ENCODE measurements around the gene C12orf50.
"Not testable (repeated sequence)": the region's sequence is repeated elsewhere in the genome, so short reads cannot be mapped to it uniquely, and the experiment has no call there.

C12orf50 gene, protein sequence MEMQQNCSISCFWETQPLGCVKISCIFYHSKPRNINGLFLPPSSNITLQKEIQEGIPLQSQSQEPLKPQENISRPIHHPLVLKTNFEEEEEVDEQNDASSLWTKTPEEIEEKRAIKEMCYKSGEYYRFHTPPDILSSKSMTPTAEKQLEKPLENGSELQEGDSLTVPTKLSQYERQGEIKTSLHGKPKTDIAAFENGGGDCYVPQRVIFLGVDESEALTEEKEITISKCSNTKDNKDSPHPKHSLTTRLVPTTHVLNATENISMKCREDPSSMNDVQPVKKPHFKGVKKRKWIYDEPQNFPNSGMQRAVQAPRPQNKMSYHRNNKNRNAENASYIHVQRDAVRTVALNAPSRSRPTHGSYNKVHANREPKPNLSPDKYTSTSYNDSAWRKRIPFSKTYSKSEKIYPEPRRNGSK

GRCh38 chr12:88029093-88029665 lies at the start of gene C12orf50:
Gene C12orf50 (minus strand): TSS chr12:88029401. CDS start chr12:88026962, 2,439 bp downstream.
- no peak for DNase-seq

DNA sequence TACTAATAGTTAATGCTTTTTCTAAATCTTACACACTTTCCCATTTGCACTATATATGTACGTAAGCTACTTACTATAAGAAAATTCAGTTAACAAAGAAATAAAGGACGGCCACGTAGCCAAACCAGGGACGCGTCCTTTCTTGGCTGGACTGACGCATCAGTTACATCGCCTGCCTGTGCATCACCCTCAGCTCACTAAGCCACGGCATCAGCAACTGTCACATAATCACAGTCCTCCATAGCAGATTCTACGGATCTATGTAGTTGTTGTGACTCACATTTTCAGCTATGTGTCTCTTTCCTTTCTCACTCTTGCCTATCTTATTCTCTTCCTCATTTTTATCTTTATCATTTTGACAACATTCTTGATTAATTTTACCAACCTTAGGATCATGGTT lies 38.1 kb upstream of the C12orf50 start:
- DNase-seq: no peak

DNA sequence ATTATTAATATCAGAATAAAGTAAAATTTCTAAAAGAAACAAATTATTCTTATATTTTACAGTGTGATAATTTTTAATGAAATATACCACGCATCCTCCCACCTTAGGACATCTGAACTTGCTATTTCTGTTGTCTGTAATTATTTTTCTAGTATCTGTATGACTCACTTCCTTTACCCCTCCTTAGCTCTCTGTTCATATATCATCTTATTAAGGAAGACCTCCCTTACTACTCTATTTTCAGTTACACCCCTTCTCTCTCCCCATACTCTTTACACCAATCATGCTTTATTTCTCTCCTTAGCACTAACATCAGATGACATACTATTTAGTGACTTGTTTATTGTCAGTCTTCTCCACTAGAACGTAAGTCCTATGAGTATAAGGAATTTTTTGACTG lies 34.2 kb upstream of the C12orf50 start:
- no peak for DNase-seq

- no peak for DNase-seq
Observed at GRCh38 chr12:88062474-88062873, 33.3 kb upstream of the C12orf50 start.

GRCh38 chr12:88058719-88059077 lies 29.5 kb upstream of the C12orf50 start:
- DNase-seq: no peak

DNA sequence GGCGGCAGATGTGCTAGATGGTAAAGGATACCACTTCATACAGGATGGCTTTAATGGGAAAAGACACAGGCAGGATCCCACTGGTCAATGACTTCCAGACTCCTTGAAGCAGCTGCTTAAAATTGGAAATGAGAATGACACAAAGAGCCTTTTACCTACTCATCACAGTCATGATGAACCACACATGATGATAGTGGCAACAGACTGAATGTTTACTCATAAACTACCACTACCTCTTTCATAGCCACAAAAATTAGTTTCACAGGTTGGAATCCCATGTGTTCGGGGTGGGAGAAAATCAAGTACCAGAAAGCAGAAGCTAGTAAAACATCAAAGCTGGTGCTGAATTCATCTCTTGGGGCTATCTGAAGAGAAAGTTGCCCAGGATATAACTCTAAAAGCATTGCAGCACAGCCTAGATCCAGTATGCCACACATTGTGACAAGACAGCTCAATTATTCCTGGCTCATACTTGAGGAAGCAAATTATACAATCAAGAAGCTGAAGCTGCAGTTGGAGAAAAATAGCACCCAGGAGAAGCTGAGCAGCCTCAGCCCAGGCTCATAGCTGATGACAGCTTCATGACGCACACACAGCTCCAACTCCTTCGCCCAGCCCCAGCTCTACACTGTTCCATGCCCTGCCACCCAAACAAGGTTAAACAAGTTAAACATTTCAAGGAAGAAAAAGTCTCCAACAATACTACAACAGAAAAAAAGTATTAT lies 29.0 kb upstream of the C12orf50 start:
- no peak for DNase-seq

- no peak for DNase-seq
Observed at GRCh38 chr12:88056571-88056970, 27.4 kb upstream of the C12orf50 start.

GRCh38 chr12:88052686-88053085 lies 23.5 kb upstream of the C12orf50 start:
- no peak for DNase-seq

DNA sequence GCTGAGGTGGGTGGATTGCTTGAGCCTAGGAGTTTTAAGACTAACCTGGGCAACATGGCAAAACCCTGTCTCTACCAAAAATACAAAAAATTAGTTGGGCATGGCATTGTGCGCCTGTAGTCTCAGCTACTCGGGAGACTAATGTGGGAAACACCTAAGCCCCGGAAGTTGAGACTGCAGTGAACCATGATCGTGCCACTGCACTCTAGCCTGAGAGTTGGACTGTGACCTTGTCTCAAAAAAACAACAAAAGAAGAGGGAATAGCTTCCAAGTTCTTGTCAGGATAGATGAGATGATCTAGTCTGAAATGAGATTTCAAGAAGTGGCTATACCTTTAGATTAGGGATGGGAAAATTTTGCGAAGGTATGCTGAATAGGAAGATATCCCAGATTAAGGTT lies 14.8 kb upstream of the C12orf50 start:
- no peak for DNase-seq

- no peak for DNase-seq
Observed at GRCh38 chr12:88037770-88038169, 8.6 kb upstream of the C12orf50 start.

- peak; percentile 29 for DNase-seq
Observed at GRCh38 chr12:88036353-88036965, 7.3 kb upstream of the C12orf50 start.

- DNase-seq: no peak
Observed at GRCh38 chr12:88035907-88036289, 6.7 kb upstream of the C12orf50 start.

DNA sequence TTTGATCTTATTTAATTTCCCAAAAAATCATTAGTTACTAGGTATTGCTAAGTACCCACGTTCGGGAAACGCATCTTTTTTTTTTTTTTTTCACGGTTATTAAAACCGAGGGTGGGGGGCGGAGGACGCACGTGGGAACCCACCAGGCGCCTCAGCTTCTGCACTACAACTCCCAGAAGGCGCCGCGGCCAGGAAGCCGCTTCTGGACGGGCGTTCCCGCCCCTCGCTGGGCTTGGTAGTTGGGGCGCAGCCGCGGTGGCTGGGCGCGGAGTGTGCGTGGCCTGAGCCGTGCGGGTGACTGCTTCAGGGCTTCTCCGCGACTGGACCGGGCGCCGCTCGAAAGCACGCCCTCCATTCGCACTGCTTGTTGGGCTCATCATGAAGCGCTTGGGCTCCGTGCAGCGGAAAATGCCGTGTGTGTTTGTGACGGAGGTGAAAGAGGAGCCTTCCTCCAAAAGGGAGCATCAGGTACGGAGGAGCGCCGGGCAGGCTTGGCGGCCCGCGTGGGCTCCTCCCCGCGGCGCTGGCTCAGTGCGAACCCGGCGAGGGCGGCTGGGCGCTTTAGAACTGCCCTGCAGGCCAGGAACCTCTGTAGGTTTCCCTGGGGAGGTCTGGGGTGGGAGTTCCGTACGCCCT lies 6.2 kb upstream of the C12orf50 start:
- DNase-seq: peak; percentile 93

DNA sequence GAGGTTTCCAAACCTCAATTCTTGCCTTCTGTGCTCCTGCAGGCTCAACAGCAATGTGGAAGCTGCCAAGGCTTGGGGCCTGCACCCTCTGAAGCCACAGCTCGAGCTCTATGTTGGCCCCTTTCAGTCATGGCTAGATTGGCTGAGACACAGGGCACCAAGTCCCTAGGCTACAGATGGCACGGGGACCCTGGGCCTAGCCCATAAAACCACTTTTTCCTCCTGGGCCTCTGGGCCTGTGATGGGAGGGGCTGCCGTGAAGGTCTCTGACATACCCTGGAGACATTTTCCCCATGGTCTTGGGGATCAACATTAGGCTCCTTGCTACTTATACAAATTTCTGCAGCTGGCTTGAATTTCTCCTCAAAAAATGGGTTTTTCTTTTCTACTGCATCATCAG lies 2.0 kb upstream of the C12orf50 start:
- DNase-seq: not testable (repeated sequence)

- no peak for DNase-seq
Observed at GRCh38 chr12:88026196-88026595, 3.0 kb downstream of the C12orf50 start.

DNA sequence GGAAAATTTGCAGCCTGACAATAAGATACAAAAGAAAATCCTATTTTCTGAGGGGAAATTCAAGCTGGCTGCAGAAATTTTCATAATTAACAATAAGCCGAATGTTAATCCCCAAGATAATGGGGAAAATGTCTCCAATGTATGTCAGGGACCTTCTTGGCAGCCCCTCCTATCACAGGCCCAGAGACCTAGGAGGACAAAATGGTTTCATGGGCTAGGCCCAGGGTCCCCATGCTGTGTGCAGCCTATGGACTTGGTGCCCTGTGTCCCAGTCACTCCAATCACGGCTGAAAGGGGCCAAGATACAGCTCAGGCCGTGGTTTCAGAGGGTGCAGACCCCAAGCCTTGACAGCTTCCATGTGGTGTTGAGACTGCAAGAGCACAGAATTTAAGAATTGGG lies 11.2 kb downstream of the C12orf50 start:
- no peak for DNase-seq

- DNase-seq: no peak
Observed at GRCh38 chr12:88015825-88016224, 13.4 kb downstream of the C12orf50 start.

DNA sequence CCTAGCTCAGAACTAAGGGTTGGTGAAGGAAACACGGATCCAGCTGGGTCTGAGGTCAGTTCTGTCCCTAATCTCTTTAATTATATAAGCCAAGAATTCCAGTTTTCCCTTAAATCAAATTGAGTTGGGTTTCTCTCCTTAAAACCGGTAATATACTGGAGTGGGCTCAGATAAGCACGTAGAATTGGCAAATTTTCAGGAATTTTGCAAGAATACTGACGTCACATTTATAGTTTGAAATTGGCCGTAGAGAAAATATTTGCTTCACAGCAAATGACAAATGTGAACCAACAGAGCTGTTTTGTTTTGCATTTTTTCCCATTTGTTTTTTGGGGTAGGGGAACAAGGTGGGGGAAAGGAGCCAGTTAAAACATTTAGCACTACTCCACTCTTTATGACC lies 17.4 kb downstream of the C12orf50 start:
- no peak for DNase-seq

- no peak for DNase-seq
Observed at GRCh38 chr12:88006351-88006750, 22.9 kb downstream of the C12orf50 start.

- no peak for DNase-seq
Observed at GRCh38 chr12:88001327-88001726, 27.9 kb downstream of the C12orf50 start.

- peak; percentile 65 for DNase-seq
Observed at GRCh38 chr12:87995581-87996178, 33.5 kb downstream of the C12orf50 start.

GRCh38 chr12:87991483-87991882 lies 37.7 kb downstream of the C12orf50 start:
- no peak for DNase-seq

GRCh38 chr12:87988534-87988933 lies 40.7 kb downstream of the C12orf50 start:
- DNase-seq: no peak
